A549 (cell line): Measurements from ENCODE around the gene EIF4B. TPM values are rescaled to one million over a fixed set of nuclear protein-coding genes. Genes with fewer than 3 reads are reported as not detected.

Experiments
- ATAC-seq, 2 experiments: fragments of 200-7000 bp in 1 of 2; fragments of >200 bp in 1 of 2; cut with Nextera tagmentation in 1 of 2; cut with Tn5 transposase in 1 of 2; 3 replicates each; pipeline versions ENCODE4 v1.8.0 to v1.9.1; 2018 to 2020; ENCODE audit warnings: mild to moderate bottlenecking in 1 of 2, moderate library complexity in 1 of 2
- CTCF ChIA-PET: fragments of 300-600 bp; sonication (Branson Sonifier 250); formaldehyde crosslinking; extraction: SDS; loops from one replicate; lab custom pipeline; 2021; ENCODE audit warnings: antibody characterized with exemption, inconsistent platforms; lab: Yijun Ruan, JAX
- POLR2A ChIA-PET: fragments of 350-600 bp; formaldehyde crosslinking; extraction: SDS; loops from one replicate; lab custom pipeline; 2021; ENCODE audit warnings: antibody characterized with exemption, inconsistent platforms; lab: Yijun Ruan, JAX
- DNase-seq, 2 experiments: peaks; one replicate each; pipeline versions ENCODE4 v3.0.0 to v3.0.0-alpha.2; 2011 to 2016; ENCODE audit warnings: low read depth in 1 of 2, low spot score in 1 of 2
- FAIRE-seq: peaks from 2 replicates; lab custom pipeline; 2011; peaks lifted over from hg19 to GRCh38; lab: Jason Lieb, UNC
- H3K27ac ChIP-seq, 2 experiments: fragments of >200 bp; sonication (Bioruptor Twin); formaldehyde crosslinking; 3 replicates each; pipeline ENCODE4 v1.5.1; 2016 to 2017
- H3K4me1 ChIP-seq: fragments of >200 bp; sonication (Bioruptor Twin); formaldehyde crosslinking; 3 replicates; pipeline ENCODE4 v1.6.1; 2016
- H3K4me2 ChIP-seq: fragments of >200 bp; sonication (Bioruptor Twin); formaldehyde crosslinking; 3 replicates; pipeline ENCODE4 v1.6.1; 2016
- H3K4me3 ChIP-seq: fragments of >200 bp; sonication (Bioruptor Twin); formaldehyde crosslinking; 3 replicates; pipeline ENCODE4 v1.5.1; 2016
- H3K9me3 ChIP-seq: fragments of >200 bp; sonication (Bioruptor Twin); formaldehyde crosslinking; 3 replicates; pipeline ENCODE4 v1.6.1; 2016
- BHLHE40 ChIP-seq: IDR thresholded peaks from 2 replicates; pipeline ENCODE4 v1.6.1; 2012; ENCODE audit warnings: low read depth, low read length, inconsistent platforms
- CEBPB ChIP-seq, 2 experiments: fragments of >200 bp in 1 of 2; sonication (Bioruptor Twin) in 1 of 2; formaldehyde crosslinking in 1 of 2; IDR thresholded peaks; 2 replicates each; pipeline ENCODE4 v1.6.1; 2012 to 2016
- CHD4 ChIP-seq: fragments of 200-600 bp; sonication (generic); IDR thresholded peaks from 2 replicates; pipeline ENCODE4 v1.6.1; 2016; ENCODE audit warnings: antibody characterized with exemption, mild to moderate bottlenecking, borderline replicate concordance
- CTCF ChIP-seq: fragments of >200 bp; sonication (Bioruptor Twin); formaldehyde crosslinking; IDR thresholded peaks from 3 replicates; pipeline ENCODE4 v1.5.1; 2016
- E2F6 ChIP-seq: IDR thresholded peaks from 2 replicates; pipeline ENCODE4 v1.6.1; 2012; ENCODE audit warnings: low read depth, borderline replicate concordance
- ESRRA ChIP-seq: fragments of 150-350 bp; IDR thresholded peaks from 2 replicates; pipeline ENCODE4 v1.6.1; 2014; ENCODE audit warnings: mild to moderate bottlenecking, low read length, borderline replicate concordance
- FOSB ChIP-seq: fragments of 250-450 bp; sonication (Bioruptor Pico); IDR thresholded peaks from 2 replicates; pipeline ENCODE4 v1.5.0; 2020; ENCODE audit warnings: mild to moderate bottlenecking, moderate library complexity
- HEYL ChIP-seq: fragments of 250-450 bp; sonication (Bioruptor Pico); IDR thresholded peaks from 2 replicates; pipeline ENCODE4 v1.8.0; 2021; ENCODE audit warnings: mild to moderate bottlenecking, moderate library complexity
- HMGXB4 ChIP-seq: fragments of 250-450 bp; sonication (Bioruptor Pico); IDR thresholded peaks from 2 replicates; pipeline ENCODE4 v1.5.0; 2021; ENCODE audit warnings: mild to moderate bottlenecking, moderate library complexity, borderline replicate concordance
- JUN ChIP-seq, 2 experiments: fragments of >200 bp; sonication (Bioruptor Twin); formaldehyde crosslinking; IDR thresholded peaks; 2 replicates in 1 of 2; 3 replicates in 1 of 2; pipeline ENCODE4 v1.6.1; 2016 to 2017
- MAFK ChIP-seq: fragments of 450-650 bp; IDR thresholded peaks from 2 replicates; pipeline ENCODE4 v1.6.1; 2014; ENCODE audit not compliant: partially characterized antibody
- MAX ChIP-seq: IDR thresholded peaks from 2 replicates; pipeline ENCODE4 v1.6.1; 2012
- NPAS2 ChIP-seq: fragments of 250-450 bp; sonication (Bioruptor Pico); IDR thresholded peaks from 2 replicates; pipeline ENCODE4 v1.8.0; 2022; ENCODE audit warnings: mild to moderate bottlenecking, moderate library complexity, borderline replicate concordance
- PHF8 ChIP-seq: fragments of 200-600 bp; sonication (generic); IDR thresholded peaks from 2 replicates; pipeline ENCODE4 v1.6.1; 2016; ENCODE audit warnings: low read depth, mild to moderate bottlenecking, antibody characterized with exemption, moderate library complexity, borderline replicate concordance
- POLR2A ChIP-seq: IDR thresholded peaks from 2 replicates; pipeline ENCODE4 v1.6.1; 2012; ENCODE audit warnings: mild to moderate bottlenecking, low read length
- TFCP2L1 ChIP-seq: fragments of 250-450 bp; sonication (Bioruptor Pico); IDR thresholded peaks from 2 replicates; pipeline ENCODE4 v1.5.0; 2021; ENCODE audit warnings: mild to moderate bottlenecking
- WGBS: methylation state at CpG from one replicate; pipeline ENCODE4 v1.1.6; 2017; ENCODE audit errors: missing lambda C conversion rate; 5-methylcytosine and 5-hydroxymethylcytosine counted together
- polyA plus RNA-seq, 4 experiments: library from polyadenylated mRNA; depleted of rRNA in 3 of 4; stranded (reverse); fragments of >200 nt; fragmentation: RNase III in 1 of 4; extraction: RNeasy Plus Mini Kit Qiagen cat#74134 plus additional on column Dnase treatment in 1 of 4; gene quantifications; 2 replicates in 3 of 4; 3 replicates in 1 of 4; pipeline ENCODE4 v1.2.3, GENCODE V29; 2011 to 2017

Gene EIF4B
- polyA plus RNA-seq, 2 of the 4 experiments (the other 2 are of a cell fraction): 377 to 650 TPM

GRCh38 chr12:53049571-53050318 is 43.5 kb downstream of the EIF4B start, which contains the start of gene TNS2:
Gene TNS2, plus strand, starts transcription at chr12:53050065. Its CDS starts 121 bp downstream, at chr12:53050186.
- H3K27ac ChIP-seq: peak within 1 kb of the TSS; percentile 99
- H3K4me2 ChIP-seq: peak within 1 kb of the TSS; percentile 93
- POLR2A ChIA-PET: interaction anchor here (1.1 to 3.2 kb wide), 2 partner anchors 29 to 43 kb away, joined by 4 to 27 read pairs; partner anchors contain the start of genes EIF4B and SPRYD3
- TF ChIP-seq POLR2A (peak; percentile 24; the same call in 1 of the 2 replicates), E2F6 (peak; percentile 71; the same call in 1 of the 2 replicates), JUN (IDR thresholded peaks at IDR 0.05) (peak in 1 of 2 experiments; percentile 51; a peak in 2 of 5 replicates), TFCP2L1 (no peak)
- TF ChIP-seq, all 56 proteins: peak for 3
- FAIRE-seq (no peak), ATAC-seq (peak in 1 of 2 experiments; percentile 7; a peak in 3 of 6 replicates), DNase-seq (peak in 1 of 2 experiments; percentile 68)
- CTCF ChIA-PET: interaction anchor here (1.8 to 45.5 kb wide), 4 partner anchors 11 to 148 kb away, joined by 5 to 1424 read pairs (median 163); partner anchors contain the start of genes IGFBP6, SOAT2 and SPRYD3
- Histone ChIP-seq H3K4me1 (peaks cover 83% of the 10 kb centered on the region), H3K9me3 (no peaks in the 10 kb centered on the region), H3K4me3 (peak within 1 kb of the TSS; percentile 57)
- 4% methylated on average over 20 of the region's 20 CpGs for WGBS

- no peak for DNase-seq
- CTCF ChIA-PET: interaction anchor here (0.6 to 45.5 kb wide), 10 partner anchors 8 to 147 kb away, joined by 3 to 1424 read pairs (median 6); partner anchors contain the start of genes IGFBP6, SOAT2 and SPRYD3
- WGBS: 68% methylated on average over 2 of the region's 2 CpGs
- H3K4me3 ChIP-seq: peak overlapping the region; percentile 57
- peaks cover 79% of the 10 kb centered on the region for H3K4me1 ChIP-seq
- no peak for FAIRE-seq
- TF ChIP-seq HEYL: no peak
- TF ChIP-seq BHLHE40: no peak
- no peak for TF ChIP-seq MAX
- no peak for TF ChIP-seq ESRRA
- no peak for TF ChIP-seq CEBPB (IDR thresholded peaks at IDR 0.05)
- no peak for TF ChIP-seq CHD4
- no peak for TF ChIP-seq FOSB (CRISPR knock-in tag)
- no peak for TF ChIP-seq HMGXB4 (CRISPR knock-in tag)
- no peak for TF ChIP-seq NPAS2 (CRISPR knock-in tag)
- no peak for TF ChIP-seq PHF8
- no peak for TF ChIP-seq MAFK
- no peak for TF ChIP-seq CTCF
- TF ChIP-seq, all 56 proteins: peak for 0
- Histone ChIP-seq H3K27ac (peak overlapping the region; percentile 99), H3K4me2 (peak overlapping the region; percentile 93), H3K9me3 (no peaks in the 10 kb centered on the region)
- POLR2A ChIA-PET: interaction anchor here (1.0 kb wide), 1 partner anchor 11 kb away, joined by 3 read pairs; no protein-coding TSS in a partner anchor
- no peak for ATAC-seq
Observed at GRCh38 chr12:53050426-53051057, 44.3 kb downstream of the EIF4B start.
